Neural progenitor cell (in vitro differentiated cells): ENCODE measurements around the gene PRRC1. TPM values are rescaled to one million over a fixed set of nuclear protein-coding genes. Genes with fewer than 3 reads are reported as not detected.

ENCODE experiments used
- DNase-seq: peaks from one replicate; pipeline ENCODE4 v3.0.0-alpha.2; 2016; ENCODE audit warnings: low spot score
- H2AFZ ChIP-seq: fragments of 200-600 bp; sonication (generic); replicated peaks from 2 replicates; pipeline ENCODE4 v1.6.1; 2016; ENCODE audit warnings: antibody characterized with exemption
- H3F3A ChIP-seq: fragments of 200-600 bp; sonication (generic); 2 replicates; pipeline ENCODE4 v1.6.1; 2016; ENCODE audit warnings: antibody characterized with exemption, low read depth
- H3K27ac ChIP-seq: fragments of 200-600 bp; sonication (generic); 2 replicates; pipeline ENCODE4 v1.5.1; 2016; ENCODE audit warnings: mild to moderate bottlenecking
- H3K27me3 ChIP-seq: fragments of 200-600 bp; sonication (generic); 2 replicates; pipeline ENCODE4 v1.6.1; 2016; ENCODE audit warnings: mild to moderate bottlenecking, moderate library complexity
- H3K36me3 ChIP-seq: fragments of 200-600 bp; sonication (generic); 2 replicates; pipeline ENCODE4 v1.5.1; 2016
- H3K4me1 ChIP-seq: fragments of 200-600 bp; sonication (generic); 2 replicates; pipeline ENCODE4 v1.6.1; 2016; ENCODE audit warnings: mixed run types
- H3K4me2 ChIP-seq: fragments of 200-600 bp; sonication (generic); 2 replicates; pipeline ENCODE4 v1.6.1; 2016
- H3K4me3 ChIP-seq: fragments of 200-600 bp; sonication (generic); 2 replicates; pipeline ENCODE4 v1.5.1; 2016
- H3K79me2 ChIP-seq: fragments of 200-600 bp; sonication (generic); 2 replicates; pipeline ENCODE4 v1.6.1; 2016; ENCODE audit warnings: low read depth
- H3K9ac ChIP-seq: fragments of 200-600 bp; sonication (generic); 2 replicates; pipeline ENCODE4 v1.6.1; 2016
- H3K9me3 ChIP-seq: fragments of 200-600 bp; sonication (generic); 2 replicates; pipeline ENCODE4 v1.5.1; 2016; ENCODE audit warnings: low read depth
- H4K20me1 ChIP-seq: fragments of 200-600 bp; sonication (generic); 2 replicates; pipeline ENCODE4 v1.6.1; 2016; ENCODE audit warnings: low read depth
- H3K27ac Mint-ChIP-seq: 3 replicates; pipeline ENCODE4 v1.8.0; 2021; ENCODE audit warnings: mixed read lengths
- H3K27me3 Mint-ChIP-seq: 2 replicates; pipeline ENCODE4 v1.8.0; 2022; ENCODE audit warnings: low read depth, mild to moderate bottlenecking, inconsistent platforms, moderate library complexity, mixed read lengths; ENCODE audit not compliant: insufficient read depth
- H3K36me3 Mint-ChIP-seq: 3 replicates; pipeline ENCODE4 v1.8.0; 2021; ENCODE audit warnings: mixed read lengths
- H3K4me1 Mint-ChIP-seq: 3 replicates; pipeline ENCODE4 v1.8.0; 2021; ENCODE audit warnings: mixed read lengths
- H3K4me3 Mint-ChIP-seq: 3 replicates; pipeline ENCODE4 v1.8.0; 2021; ENCODE audit warnings: mild to moderate bottlenecking, moderate library complexity, mixed read lengths
- H3K9me3 Mint-ChIP-seq: 3 replicates; pipeline ENCODE4 v1.8.0; 2020; ENCODE audit warnings: mixed read lengths
- EZH2 ChIP-seq: fragments of 200-600 bp; sonication (generic); IDR thresholded peaks from 2 replicates; pipeline ENCODE4 v1.6.1; 2017; ENCODE audit warnings: antibody characterized with exemption, mild to moderate bottlenecking, moderate library complexity
- EZH2phosphoT487 ChIP-seq: fragments of 200-600 bp; sonication (generic); IDR thresholded peaks from 2 replicates; pipeline ENCODE4 v1.6.1; 2017; ENCODE audit warnings: antibody characterized with exemption
- total RNA-seq: library from RNA; depleted of rRNA; stranded (reverse); fragments of >200 nt; gene quantifications from 2 replicates; pipeline ENCODE4 v1.2.3, GENCODE V29; 2015; ENCODE audit warnings: low replicate concordance
- TF ChIP-seq, protein P1 (sequence below): fragments of 200-600 bp; sonication (generic); IDR thresholded peaks from 2 replicates; pipeline ENCODE4 v1.5.1; 2017; ENCODE audit warnings: antibody characterized with exemption, mild to moderate bottlenecking

The PRRC1 gene
- total RNA-seq, 1 donor from 2014 or later, result 58.9 TPM

DNA sequence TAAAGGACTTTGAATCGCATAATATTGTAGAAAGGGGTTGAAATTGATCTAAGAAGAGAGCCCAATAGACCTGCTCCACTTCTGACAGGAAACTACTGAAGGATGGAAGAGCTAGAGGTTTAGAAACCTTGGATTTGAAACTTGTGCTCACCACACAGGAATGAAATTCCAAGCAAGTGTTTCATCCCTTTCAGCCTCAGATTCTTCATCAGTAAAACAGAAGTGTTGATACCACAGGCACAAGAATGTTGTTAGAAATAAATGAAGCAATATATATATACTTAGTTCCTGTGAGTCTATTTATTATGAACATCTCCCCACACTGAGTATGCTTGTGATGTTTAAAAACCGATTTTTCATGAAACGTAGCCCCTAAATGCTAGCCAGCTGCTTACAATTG lies 43.8 kb downstream of the PRRC1 start:
- Mint-ChIP-seq H3K9me3 (no peaks in the 10 kb centered on the region), H3K4me1 (peaks cover 7% of the 10 kb centered on the region), H3K27me3 (no peaks in the 10 kb centered on the region), H3K4me3 (no peak overlapping the region), H3K36me3 (peaks cover 4% of the 10 kb centered on the region), H3K27ac (no peak overlapping the region)
- H3K9ac ChIP-seq, result no peak overlapping the region
- H3K9me3 ChIP-seq, result no peaks in the 10 kb centered on the region
- TF ChIP-seq EZH2 (no peak), EZH2phosphoT487 (no peak)
- TF ChIP-seq, protein P1, sequence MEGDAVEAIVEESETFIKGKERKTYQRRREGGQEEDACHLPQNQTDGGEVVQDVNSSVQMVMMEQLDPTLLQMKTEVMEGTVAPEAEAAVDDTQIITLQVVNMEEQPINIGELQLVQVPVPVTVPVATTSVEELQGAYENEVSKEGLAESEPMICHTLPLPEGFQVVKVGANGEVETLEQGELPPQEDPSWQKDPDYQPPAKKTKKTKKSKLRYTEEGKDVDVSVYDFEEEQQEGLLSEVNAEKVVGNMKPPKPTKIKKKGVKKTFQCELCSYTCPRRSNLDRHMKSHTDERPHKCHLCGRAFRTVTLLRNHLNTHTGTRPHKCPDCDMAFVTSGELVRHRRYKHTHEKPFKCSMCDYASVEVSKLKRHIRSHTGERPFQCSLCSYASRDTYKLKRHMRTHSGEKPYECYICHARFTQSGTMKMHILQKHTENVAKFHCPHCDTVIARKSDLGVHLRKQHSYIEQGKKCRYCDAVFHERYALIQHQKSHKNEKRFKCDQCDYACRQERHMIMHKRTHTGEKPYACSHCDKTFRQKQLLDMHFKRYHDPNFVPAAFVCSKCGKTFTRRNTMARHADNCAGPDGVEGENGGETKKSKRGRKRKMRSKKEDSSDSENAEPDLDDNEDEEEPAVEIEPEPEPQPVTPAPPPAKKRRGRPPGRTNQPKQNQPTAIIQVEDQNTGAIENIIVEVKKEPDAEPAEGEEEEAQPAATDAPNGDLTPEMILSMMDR, result no peak
- H3K36me3 ChIP-seq, result no peaks in the 10 kb centered on the region
- no peaks in the 10 kb centered on the region for H3K27me3 ChIP-seq
- no peak overlapping the region for H3K27ac ChIP-seq
- no peaks in the 10 kb centered on the region for H3F3A ChIP-seq
- no peaks in the 10 kb centered on the region for H3K79me2 ChIP-seq
- DNase-seq, result no peak
- no peak overlapping the region for H3K4me3 ChIP-seq
- H3K4me2 ChIP-seq, result no peak overlapping the region
- H4K20me1 ChIP-seq, result no peaks in the 10 kb centered on the region
- H2AFZ ChIP-seq, result no peak overlapping the region
- H3K4me1 ChIP-seq, result peaks cover 4% of the 10 kb centered on the region

DNA sequence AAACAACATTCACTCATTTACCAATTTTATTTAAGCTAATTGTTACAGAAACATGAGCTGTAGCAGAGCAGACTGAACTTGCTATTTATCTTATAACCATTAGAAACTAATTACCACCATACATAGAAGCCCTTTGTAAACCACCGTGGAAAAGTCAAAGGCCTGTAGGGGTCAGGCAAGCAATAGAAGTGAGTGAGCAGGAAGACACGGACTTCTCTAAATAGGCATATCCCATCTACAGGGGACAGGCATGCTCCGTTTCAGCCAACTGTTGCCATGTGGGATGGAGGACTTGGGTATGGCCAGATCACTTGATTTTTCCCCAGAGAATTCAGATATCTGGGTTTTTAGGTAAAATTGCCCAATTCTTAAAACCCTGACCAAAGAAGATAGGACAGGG lies 44.8 kb downstream of the PRRC1 start:
- peak; percentile 55 for DNase-seq
- Histone ChIP-seq H3K4me2 (no peak overlapping the region), H4K20me1 (no peaks in the 10 kb centered on the region), H3K9ac (no peak overlapping the region), H3K79me2 (no peaks in the 10 kb centered on the region), H3K36me3 (no peaks in the 10 kb centered on the region), H3K27ac (no peak overlapping the region), H3F3A (no peaks in the 10 kb centered on the region), H3K4me3 (no peak overlapping the region), H2AFZ (no peak overlapping the region), H3K27me3 (no peaks in the 10 kb centered on the region), H3K9me3 (no peaks in the 10 kb centered on the region), H3K4me1 (peaks cover 5% of the 10 kb centered on the region)
- Mint-ChIP-seq H3K4me3 (no peak overlapping the region), H3K36me3 (peaks cover 4% of the 10 kb centered on the region), H3K27ac (no peak overlapping the region), H3K27me3 (no peaks in the 10 kb centered on the region), H3K4me1 (peaks cover 13% of the 10 kb centered on the region), H3K9me3 (no peaks in the 10 kb centered on the region)
- TF ChIP-seq EZH2 (no peak), EZH2phosphoT487 (no peak)
- TF ChIP-seq, protein P1, result peak; percentile 67

DNA sequence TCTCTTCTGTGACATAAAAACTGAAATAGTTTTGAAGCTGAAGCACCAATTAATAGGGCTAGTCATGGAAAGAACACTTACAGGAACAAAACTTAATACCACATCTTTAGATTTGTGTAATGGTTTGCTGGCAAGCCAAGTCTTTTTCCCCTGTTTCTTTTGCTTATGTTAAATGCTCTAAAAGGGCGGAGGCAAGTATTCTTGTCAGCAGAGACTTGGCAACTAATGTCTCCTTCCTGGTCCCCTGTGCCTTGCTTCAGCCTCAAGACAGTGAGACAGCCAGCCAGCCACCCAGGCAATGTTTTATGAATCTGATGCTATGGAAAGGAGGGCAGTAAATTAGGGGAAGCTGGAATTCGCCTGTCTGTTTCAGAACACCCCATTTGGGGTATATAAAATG lies 45.7 kb downstream of the PRRC1 start:
- H3K79me2 ChIP-seq, result no peaks in the 10 kb centered on the region
- H3F3A ChIP-seq, result no peaks in the 10 kb centered on the region
- H3K27ac ChIP-seq, result no peak overlapping the region
- no peak overlapping the region for H3K4me2 ChIP-seq
- TF ChIP-seq EZH2phosphoT487 (no peak), EZH2 (no peak)
- TF ChIP-seq, protein P1, result no peak
- H3K4me3 Mint-ChIP-seq, result no peak overlapping the region
- peaks cover 5% of the 10 kb centered on the region for H3K4me1 ChIP-seq
- H3K36me3 ChIP-seq, result no peaks in the 10 kb centered on the region
- H3K27me3 ChIP-seq, result no peaks in the 10 kb centered on the region
- peaks cover 13% of the 10 kb centered on the region for H3K4me1 Mint-ChIP-seq
- H3K36me3 Mint-ChIP-seq, result peaks cover 4% of the 10 kb centered on the region
- H3K9me3 ChIP-seq, result no peaks in the 10 kb centered on the region
- no peak overlapping the region for H3K27ac Mint-ChIP-seq
- no peak overlapping the region for H3K9ac ChIP-seq
- no peak overlapping the region for H2AFZ ChIP-seq
- no peaks in the 10 kb centered on the region for H4K20me1 ChIP-seq
- H3K9me3 Mint-ChIP-seq, result no peaks in the 10 kb centered on the region
- H3K4me3 ChIP-seq, result no peak overlapping the region
- DNase-seq, result no peak
- no peaks in the 10 kb centered on the region for H3K27me3 Mint-ChIP-seq
